ENCODE measurements around the gene EN1. TPM values are rescaled to one million over a fixed set of nuclear protein-coding genes. Genes with fewer than 3 reads are reported as not detected.
A peak's percentile ranks its signal among the peaks of the same experiment; 100 is the strongest.

The EN1 gene
- total and polyA plus RNA-seq, 7 experiments from 2014 or later = not detected

GRCh38 chr2:118841828-118842461 lies 5.5 kb downstream of the EN1 start:
- H3K27me3 ChIP-seq (ENCODE audit: control insufficient read depth in 2 of 2, insufficient read depth in 2 of 2, low read length in 2 of 2) = peaks cover 15 to 27% of the 10 kb centered on the region in 2 donors
- Mint-ChIP-seq H3K4me3 (peak overlapping the region; percentile 55 to 95 (median 88)), H3K9me3 (peaks cover 0 to 4% (median 0%) of the 10 kb centered on the region in 11 donors), H3K4me1 (peaks cover 7 to 53% (median 31%) of the 10 kb centered on the region in 7 donors), H3K27me3 (peaks cover 81 to 90% (median 87%) of the 10 kb centered on the region in 5 donors), H3K27ac (peak overlapping the region in 1 of 9 donors; percentile 63), H3K36me3 (no peaks in the 10 kb centered on the region)
- intact Hi-C loops (cut with micrococcal nuclease) = loop anchor here in 1 of 2 donors (2.0 kb wide), 1 partner anchor 13 kb away; no protein-coding TSS in a partner anchor
- ChIA-PET POLR2A (no interaction called here), CTCF (no interaction called here)
- ATAC-seq (no peak), DNase-seq (no peak)
- no peaks in the 10 kb centered on the region for H3K9me3 ChIP-seq (ENCODE audit: control insufficient read depth in 2 of 3, low read length in 3 of 3)
- no peak overlapping the region for H3K27ac ChIP-seq (ENCODE audit: low read depth, low read length)
- peaks cover 3 to 5% of the 10 kb centered on the region in 2 donors for H3K4me1 ChIP-seq (ENCODE audit: control insufficient read depth in 2 of 2, insufficient read depth in 2 of 2, low read length in 2 of 2)
- H3K4me3 ChIP-seq (ENCODE audit: low read length) = peak overlapping the region; percentile 33
- H3K36me3 ChIP-seq (ENCODE audit: control insufficient read depth in 2 of 3, insufficient read depth in 3 of 3, low read length in 3 of 3) = no peaks in the 10 kb centered on the region

GRCh38 chr2:118841450-118841827 lies 6.0 kb downstream of the EN1 start:
- peaks cover 0 to 4% (median 0%) of the 10 kb centered on the region in 11 donors for H3K9me3 Mint-ChIP-seq
- H3K4me3 Mint-ChIP-seq = peak overlapping the region in 9 of 10 donors; percentile 9 to 95 (median 86)
- POLR2A ChIA-PET = no interaction called here
- peaks cover 8 to 56% (median 31%) of the 10 kb centered on the region in 7 donors for H3K4me1 Mint-ChIP-seq
- Histone ChIP-seq H3K36me3 (ENCODE audit: control insufficient read depth in 2 of 3, insufficient read depth in 3 of 3, low read length in 3 of 3) (no peaks in the 10 kb centered on the region), H3K27ac (ENCODE audit: low read depth, low read length) (no peak overlapping the region), H3K4me3 (ENCODE audit: low read length) (peak overlapping the region; percentile 33), H3K9me3 (ENCODE audit: control insufficient read depth in 2 of 3, low read length in 3 of 3) (no peaks in the 10 kb centered on the region), H3K27me3 (ENCODE audit: control insufficient read depth in 2 of 2, insufficient read depth in 2 of 2, low read length in 2 of 2) (peaks cover 15 to 28% of the 10 kb centered on the region in 2 donors), H3K4me1 (ENCODE audit: control insufficient read depth in 2 of 2, insufficient read depth in 2 of 2, low read length in 2 of 2) (peaks cover 3 to 5% of the 10 kb centered on the region in 2 donors)
- no peaks in the 10 kb centered on the region for H3K36me3 Mint-ChIP-seq
- CTCF ChIA-PET = no interaction called here
- ATAC-seq (no peak), DNase-seq (no peak)
- no peak overlapping the region for H3K27ac Mint-ChIP-seq
- intact Hi-C loops (cut with micrococcal nuclease) = loop anchor here in 1 of 2 donors (2.0 kb wide), 1 partner anchor 13 kb away; no protein-coding TSS in a partner anchor
- peaks cover 86 to 95% (median 92%) of the 10 kb centered on the region in 5 donors for H3K27me3 Mint-ChIP-seq

- POLR2A ChIA-PET = no interaction called here
- CTCF ChIA-PET = no interaction called here
- DNase-seq (no peak), ATAC-seq (no peak)
- H3K36me3 ChIP-seq (ENCODE audit: control insufficient read depth in 2 of 3, insufficient read depth in 3 of 3, low read length in 3 of 3) = no peaks in the 10 kb centered on the region
- intact Hi-C loops (cut with micrococcal nuclease) = no loop called here
- H3K27me3 Mint-ChIP-seq = peaks cover 77 to 92% (median 88%) of the 10 kb centered on the region in 5 donors
- no peaks in the 10 kb centered on the region for H3K36me3 Mint-ChIP-seq
- peaks cover 7 to 44% (median 28%) of the 10 kb centered on the region in 7 donors for H3K4me1 Mint-ChIP-seq
- H3K4me3 ChIP-seq (ENCODE audit: low read length) = no peak overlapping the region
- H3K27ac ChIP-seq (ENCODE audit: low read depth, low read length) = no peak overlapping the region
- no peak overlapping the region for H3K27ac Mint-ChIP-seq
- no peaks in the 10 kb centered on the region for H3K4me1 ChIP-seq (ENCODE audit: control insufficient read depth in 2 of 2, insufficient read depth in 2 of 2, low read length in 2 of 2)
- H3K4me3 Mint-ChIP-seq = peak overlapping the region in 1 of 10 donors; percentile 0
- peaks cover 0 to 4% (median 0%) of the 10 kb centered on the region in 11 donors for H3K9me3 Mint-ChIP-seq
- H3K9me3 ChIP-seq (ENCODE audit: control insufficient read depth in 2 of 3, low read length in 3 of 3) = no peaks in the 10 kb centered on the region
- peaks cover 2 to 24% of the 10 kb centered on the region in 2 donors for H3K27me3 ChIP-seq (ENCODE audit: control insufficient read depth in 2 of 2, insufficient read depth in 2 of 2, low read length in 2 of 2)
These were observed 8.6 kb downstream of the EN1 start for GRCh38 chr2:118838741-118839455.

- Mint-ChIP-seq H3K9me3 (peaks cover 0 to 4% (median 0%) of the 10 kb centered on the region in 11 donors), H3K36me3 (no peaks in the 10 kb centered on the region), H3K4me1 (peaks cover 7 to 31% (median 19%) of the 10 kb centered on the region in 7 donors), H3K4me3 (peak overlapping the region in 2 of 10 donors; percentile 6 to 70), H3K27ac (no peak overlapping the region), H3K27me3 (peaks cover 73 to 93% (median 85%) of the 10 kb centered on the region in 5 donors)
- CTCF ChIA-PET = no interaction called here
- Histone ChIP-seq H3K27ac (ENCODE audit: low read depth, low read length) (no peak overlapping the region), H3K4me1 (ENCODE audit: control insufficient read depth in 2 of 2, insufficient read depth in 2 of 2, low read length in 2 of 2) (no peaks in the 10 kb centered on the region), H3K4me3 (ENCODE audit: low read length) (no peak overlapping the region), H3K36me3 (ENCODE audit: control insufficient read depth in 2 of 3, insufficient read depth in 3 of 3, low read length in 3 of 3) (no peaks in the 10 kb centered on the region), H3K9me3 (ENCODE audit: control insufficient read depth in 2 of 3, low read length in 3 of 3) (no peaks in the 10 kb centered on the region), H3K27me3 (ENCODE audit: control insufficient read depth in 2 of 2, insufficient read depth in 2 of 2, low read length in 2 of 2) (peaks cover 2 to 18% of the 10 kb centered on the region in 2 donors)
- ATAC-seq (no peak), DNase-seq (no peak)
- intact Hi-C loops (cut with micrococcal nuclease) = no loop called here
- POLR2A ChIA-PET = no interaction called here
These were observed 9.8 kb downstream of the EN1 start for GRCh38 chr2:118837621-118838020.

GRCh38 chr2:118837067-118837466 lies 10.4 kb downstream of the EN1 start:
- no peaks in the 10 kb centered on the region for H3K9me3 ChIP-seq (ENCODE audit: control insufficient read depth in 2 of 3, low read length in 3 of 3)
- ChIA-PET CTCF (no interaction called here), POLR2A (no interaction called here)
- DNase-seq = no peak
- no peak overlapping the region for H3K27ac ChIP-seq (ENCODE audit: low read depth, low read length)
- Mint-ChIP-seq H3K4me3 (peak overlapping the region in 4 of 10 donors; percentile 4 to 77 (median 38)), H3K9me3 (peaks cover 0 to 4% (median 0%) of the 10 kb centered on the region in 11 donors), H3K27ac (no peak overlapping the region), H3K27me3 (peaks cover 73 to 93% (median 85%) of the 10 kb centered on the region in 5 donors), H3K36me3 (no peaks in the 10 kb centered on the region), H3K4me1 (peaks cover 5 to 26% (median 15%) of the 10 kb centered on the region in 7 donors)
- no peak overlapping the region for H3K4me3 ChIP-seq (ENCODE audit: low read length)
- intact Hi-C loops (cut with micrococcal nuclease) = no loop called here
- H3K4me1 ChIP-seq (ENCODE audit: control insufficient read depth in 2 of 2, insufficient read depth in 2 of 2, low read length in 2 of 2) = no peaks in the 10 kb centered on the region
- ATAC-seq = no peak
- peaks cover 2 to 17% of the 10 kb centered on the region in 2 donors for H3K27me3 ChIP-seq (ENCODE audit: control insufficient read depth in 2 of 2, insufficient read depth in 2 of 2, low read length in 2 of 2)
- no peaks in the 10 kb centered on the region for H3K36me3 ChIP-seq (ENCODE audit: control insufficient read depth in 2 of 3, insufficient read depth in 3 of 3, low read length in 3 of 3)

- ChIA-PET CTCF (no interaction called here), POLR2A (no interaction called here)
- DNase-seq (no peak), ATAC-seq (no peak)
- Histone ChIP-seq H3K27me3 (ENCODE audit: control insufficient read depth in 2 of 2, insufficient read depth in 2 of 2, low read length in 2 of 2) (peaks cover 2 to 17% of the 10 kb centered on the region in 2 donors), H3K27ac (ENCODE audit: low read depth, low read length) (no peak overlapping the region), H3K36me3 (ENCODE audit: control insufficient read depth in 2 of 3, insufficient read depth in 3 of 3, low read length in 3 of 3) (no peaks in the 10 kb centered on the region), H3K9me3 (ENCODE audit: control insufficient read depth in 2 of 3, low read length in 3 of 3) (no peaks in the 10 kb centered on the region), H3K4me3 (ENCODE audit: low read length) (no peak overlapping the region), H3K4me1 (ENCODE audit: control insufficient read depth in 2 of 2, insufficient read depth in 2 of 2, low read length in 2 of 2) (no peaks in the 10 kb centered on the region)
- H3K9me3 Mint-ChIP-seq = peaks cover 0 to 4% (median 0%) of the 10 kb centered on the region in 11 donors
- peaks cover 4 to 22% (median 13%) of the 10 kb centered on the region in 7 donors for H3K4me1 Mint-ChIP-seq
- H3K36me3 Mint-ChIP-seq = no peaks in the 10 kb centered on the region
- peak overlapping the region in 1 of 9 donors; percentile 54 for H3K27ac Mint-ChIP-seq
- H3K27me3 Mint-ChIP-seq = peaks cover 73 to 93% (median 88%) of the 10 kb centered on the region in 5 donors
- intact Hi-C loops (cut with micrococcal nuclease) = no loop called here
- peak overlapping the region; percentile 39 to 81 (median 68) for H3K4me3 Mint-ChIP-seq
These were observed 11.0 kb downstream of the EN1 start for GRCh38 chr2:118836411-118836930.

All from naive thymus-derived CD4-positive, alpha-beta T cell (primary cell).